ENCODE measurements around the gene SLC12A2.

DNA sequence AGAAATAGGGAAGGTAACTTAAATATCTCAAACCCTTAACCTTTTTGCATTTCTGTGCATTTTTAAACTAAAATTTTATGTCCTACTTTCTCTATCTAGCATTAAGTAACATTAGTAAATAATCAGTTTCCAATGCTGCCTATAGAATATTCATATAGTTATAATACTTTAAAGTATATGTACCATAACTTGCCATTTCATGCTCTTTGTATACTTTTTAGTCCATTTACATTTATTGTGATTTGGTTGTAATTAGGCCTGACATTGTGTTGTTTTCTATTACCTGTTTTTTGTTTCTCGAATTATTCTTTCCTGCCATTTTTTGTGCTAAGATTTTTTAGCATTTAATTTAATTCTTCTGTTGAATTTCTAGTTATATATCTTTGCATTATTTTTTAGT is 13.7 kb downstream of the SLC12A2 start:
- TF ChIP-seq, protein P1, sequence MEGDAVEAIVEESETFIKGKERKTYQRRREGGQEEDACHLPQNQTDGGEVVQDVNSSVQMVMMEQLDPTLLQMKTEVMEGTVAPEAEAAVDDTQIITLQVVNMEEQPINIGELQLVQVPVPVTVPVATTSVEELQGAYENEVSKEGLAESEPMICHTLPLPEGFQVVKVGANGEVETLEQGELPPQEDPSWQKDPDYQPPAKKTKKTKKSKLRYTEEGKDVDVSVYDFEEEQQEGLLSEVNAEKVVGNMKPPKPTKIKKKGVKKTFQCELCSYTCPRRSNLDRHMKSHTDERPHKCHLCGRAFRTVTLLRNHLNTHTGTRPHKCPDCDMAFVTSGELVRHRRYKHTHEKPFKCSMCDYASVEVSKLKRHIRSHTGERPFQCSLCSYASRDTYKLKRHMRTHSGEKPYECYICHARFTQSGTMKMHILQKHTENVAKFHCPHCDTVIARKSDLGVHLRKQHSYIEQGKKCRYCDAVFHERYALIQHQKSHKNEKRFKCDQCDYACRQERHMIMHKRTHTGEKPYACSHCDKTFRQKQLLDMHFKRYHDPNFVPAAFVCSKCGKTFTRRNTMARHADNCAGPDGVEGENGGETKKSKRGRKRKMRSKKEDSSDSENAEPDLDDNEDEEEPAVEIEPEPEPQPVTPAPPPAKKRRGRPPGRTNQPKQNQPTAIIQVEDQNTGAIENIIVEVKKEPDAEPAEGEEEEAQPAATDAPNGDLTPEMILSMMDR (IDR thresholded peaks at IDR 0.05; ENCODE audit: borderline replicate concordance, extremely low read depth, low read length, poor library complexity, severe bottlenecking) = no peak
- TF ChIP-seq EZH2 (IDR thresholded peaks at IDR 0.05; ENCODE audit: borderline replicate concordance, low read depth, low read length, severe bottlenecking) = no peak
